ENCODE measurements around the gene TMEM131.
"Not testable (repeated sequence)": the region's sequence is repeated elsewhere in the genome, so short reads cannot be mapped to it uniquely, and the experiment has no call there.

Gene TMEM131

GRCh38 chr2:97995734-97996624 is at the start of gene TMEM131:
Gene TMEM131, minus strand, starts transcription at chr2:97995948. Its CDS starts 286 bp downstream, at chr2:97995662.
- DNase-seq, result peak; percentile 90 to 95

DNA sequence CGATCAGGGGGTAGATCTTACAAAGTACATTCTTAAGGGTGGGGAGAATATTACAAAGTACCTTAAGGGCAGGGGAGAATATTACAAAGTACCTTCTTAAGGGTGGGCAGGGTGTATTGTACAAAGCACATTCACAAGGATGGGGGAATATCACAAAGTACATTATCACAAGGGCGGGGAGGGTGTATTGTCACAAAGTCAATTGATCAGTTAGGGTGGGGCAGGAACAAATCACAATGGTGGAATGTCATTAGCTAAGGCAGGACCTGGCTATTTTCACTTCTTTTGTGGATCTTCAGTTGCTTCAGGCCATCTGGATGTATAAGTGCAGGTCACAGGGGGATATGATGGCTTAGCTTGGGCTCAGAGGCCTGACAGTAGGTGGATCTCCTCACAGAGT is 49.0 kb upstream of the TMEM131 start:
- not testable (repeated sequence) for DNase-seq

DNA sequence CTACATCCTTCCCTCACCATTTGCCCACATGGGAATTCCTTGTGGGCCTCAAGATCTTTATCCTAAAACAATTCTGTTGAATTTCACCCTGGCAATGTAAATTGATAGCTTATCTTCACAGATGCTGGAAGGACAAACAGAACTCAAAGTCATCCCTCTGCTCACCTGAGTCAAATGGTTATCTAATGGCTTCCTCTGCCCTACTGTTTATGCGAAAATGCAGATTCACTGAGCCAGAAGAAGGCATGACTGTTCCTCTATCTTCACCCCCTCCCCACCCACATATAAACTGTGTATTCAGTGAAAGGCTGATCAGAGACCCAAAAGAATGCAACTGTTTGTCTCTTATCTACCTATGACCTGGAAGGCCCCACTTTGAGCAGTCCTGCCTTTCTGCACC is 47.4 kb upstream of the TMEM131 start:
- DNase-seq, result no peak

GRCh38 chr2:98040331-98040939 is 44.7 kb upstream of the TMEM131 start:
- no peak for DNase-seq

- DNase-seq, result peak; percentile 62 to 86
Observed at GRCh38 chr2:98039085-98039756, 43.5 kb upstream of the TMEM131 start.

- no peak for DNase-seq
Observed at GRCh38 chr2:98037666-98038336, 42.1 kb upstream of the TMEM131 start.

GRCh38 chr2:98037206-98037605 is 41.5 kb upstream of the TMEM131 start:
- DNase-seq, result no peak

- no peak for DNase-seq
Observed at GRCh38 chr2:98036349-98037000, 40.7 kb upstream of the TMEM131 start.

- DNase-seq, result no peak
Observed at GRCh38 chr2:98034745-98035144, 39.0 kb upstream of the TMEM131 start.

DNA sequence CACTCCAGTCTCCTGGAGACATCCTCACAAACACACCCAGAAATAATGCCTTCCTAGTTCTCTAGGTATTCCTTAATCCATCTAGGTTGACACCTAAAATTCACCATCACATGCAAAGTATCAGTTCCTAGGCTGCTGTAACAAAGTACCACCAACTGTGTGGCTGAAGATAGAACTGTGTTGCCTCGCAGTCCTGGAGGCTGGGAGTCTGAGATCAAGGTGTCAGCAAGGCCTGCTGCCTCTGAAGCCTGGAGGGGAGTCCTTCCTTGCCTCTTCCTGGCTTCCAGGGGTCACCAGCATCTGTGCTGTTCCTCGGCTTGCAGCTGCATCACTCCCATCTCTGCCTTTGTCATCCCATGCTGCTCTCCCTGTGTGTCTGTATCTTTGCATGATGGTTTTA is 36.3 kb upstream of the TMEM131 start:
- DNase-seq, result no peak

GRCh38 chr2:98029718-98030222 is 34.0 kb upstream of the TMEM131 start:
- DNase-seq, result no peak

GRCh38 chr2:98028931-98029717 is 33.4 kb upstream of the TMEM131 start:
- no peak for DNase-seq

- no peak for DNase-seq
Observed at GRCh38 chr2:98028101-98028561, 32.4 kb upstream of the TMEM131 start.

DNA sequence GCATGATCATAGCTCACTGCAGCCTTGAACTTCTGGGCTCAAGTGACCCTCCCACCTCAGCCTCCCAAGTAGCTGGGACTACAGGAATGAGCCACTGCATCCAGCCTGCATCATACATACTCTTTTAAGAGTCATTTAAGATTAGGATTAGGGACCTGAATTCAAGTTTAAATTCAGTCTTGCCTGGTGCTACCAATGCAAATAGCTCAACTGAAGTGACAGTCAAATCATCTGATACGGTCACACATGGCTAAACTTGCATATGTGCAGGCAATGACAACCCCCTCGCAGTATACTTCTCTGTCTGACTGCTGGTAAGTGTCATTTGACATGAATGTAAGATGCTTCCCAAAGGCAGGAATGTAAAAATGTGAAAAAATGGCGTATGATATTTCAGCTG is 31.8 kb upstream of the TMEM131 start:
- no peak for DNase-seq

DNA sequence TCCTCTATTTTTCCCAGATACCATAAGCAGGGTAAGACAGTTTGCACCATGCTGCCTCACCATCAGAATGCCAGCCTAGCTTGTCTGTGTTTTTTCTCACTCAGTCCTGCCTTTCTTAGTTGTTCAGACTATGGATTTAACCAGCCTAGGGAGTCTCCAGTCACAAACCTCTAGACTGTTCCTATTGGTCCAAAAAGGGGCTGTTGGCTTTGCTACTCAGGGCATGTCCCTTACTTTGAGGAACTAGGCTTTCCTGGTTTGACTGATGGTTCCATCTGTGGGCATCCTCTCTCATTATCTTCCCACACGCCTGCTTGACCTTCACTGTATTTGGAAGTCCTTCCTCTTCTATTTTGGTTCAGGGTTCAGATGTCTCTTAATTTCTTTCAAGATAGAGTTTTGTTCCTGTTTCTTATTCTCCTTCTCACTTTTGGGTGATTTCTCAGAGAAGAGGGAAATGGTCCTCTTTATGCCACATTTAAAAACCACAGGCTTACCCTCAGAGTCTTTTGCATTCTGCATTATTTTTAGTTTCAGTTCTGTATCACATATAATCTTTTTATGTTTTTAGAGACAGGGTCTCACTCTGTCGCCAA is 31.3 kb upstream of the TMEM131 start:
- DNase-seq, result peak; percentile 85 to 90

DNA sequence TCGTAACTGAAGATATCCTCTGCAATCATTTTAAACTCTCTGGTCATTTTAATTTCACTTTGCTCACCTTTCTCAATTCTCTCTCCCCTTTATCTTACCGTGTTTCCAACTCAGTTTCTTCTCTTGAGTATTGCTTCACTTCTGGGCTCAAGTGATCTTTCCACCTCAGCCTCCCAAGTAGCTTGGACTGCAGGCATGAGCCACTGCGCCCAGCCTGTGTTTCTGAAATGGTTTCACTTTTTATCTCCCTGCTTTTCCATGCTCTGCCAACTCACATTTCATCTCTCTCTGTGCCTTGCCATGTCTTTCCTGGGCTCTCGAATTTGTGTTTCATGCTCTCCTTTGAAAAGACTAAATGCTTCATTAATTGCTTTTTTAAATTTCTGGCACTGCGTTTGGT is 30.5 kb upstream of the TMEM131 start:
- no peak for DNase-seq

GRCh38 chr2:98025481-98026037 is 29.8 kb upstream of the TMEM131 start:
- no peak for DNase-seq

DNA sequence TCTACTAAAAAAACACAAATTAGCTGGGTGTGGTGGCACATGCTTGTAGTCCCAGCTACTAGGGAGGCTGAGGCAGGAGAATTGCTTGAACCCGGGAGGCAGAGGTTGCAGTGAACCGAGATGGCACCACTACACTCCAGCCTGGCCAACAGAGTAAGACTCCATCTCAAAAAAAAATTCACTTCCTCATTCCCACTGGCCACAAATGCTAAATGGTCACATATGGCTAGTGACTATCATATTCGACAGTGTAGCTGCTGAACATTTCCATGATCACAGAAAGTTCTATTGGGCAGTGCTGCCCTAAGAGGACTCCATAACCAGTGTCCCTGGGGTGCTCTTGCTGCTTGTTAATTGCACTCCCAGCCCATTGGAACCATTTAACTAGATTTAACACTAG is 26.3 kb upstream of the TMEM131 start:
- not testable (repeated sequence) for DNase-seq

DNA sequence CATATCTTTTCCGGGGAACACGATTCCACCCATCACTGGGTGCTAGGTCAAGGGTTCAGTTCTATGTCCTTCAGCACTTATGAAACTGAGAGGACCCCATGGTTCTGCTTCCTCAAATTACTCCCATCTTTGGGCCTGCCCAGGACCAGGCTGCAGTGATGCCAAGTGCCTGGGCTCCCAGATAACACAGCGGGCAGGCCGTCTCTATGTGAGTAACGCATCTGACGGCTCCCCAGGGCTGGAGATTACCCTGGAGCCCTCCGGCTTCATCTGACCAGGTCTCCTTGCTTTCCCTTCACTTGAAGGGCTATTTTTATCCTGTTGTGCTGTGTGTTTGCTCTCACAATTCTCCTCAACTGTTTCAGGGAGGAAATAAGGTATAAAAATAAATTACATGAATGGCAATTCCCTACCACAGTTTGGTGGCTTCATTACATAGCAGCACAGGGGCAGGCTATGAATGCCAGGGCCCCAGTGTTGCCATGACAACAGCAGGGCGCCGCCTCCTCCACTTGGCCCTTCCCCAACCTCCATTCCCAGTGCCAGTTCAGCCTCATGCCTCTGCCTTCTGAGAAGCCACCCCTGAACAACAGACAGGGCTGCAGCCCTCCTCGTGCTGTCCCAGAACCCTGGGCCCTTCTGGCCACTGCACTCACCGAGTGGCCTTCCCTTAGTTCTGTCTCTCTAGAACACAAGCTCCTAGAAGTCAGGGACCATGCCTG is 25.4 kb upstream of the TMEM131 start:
- no peak for DNase-seq

GRCh38 chr2:98020516-98020915 is 24.8 kb upstream of the TMEM131 start:
- no peak for DNase-seq
